WI38 (cell line): ENCODE data around the gene KBTBD2.
"Not testable (repeated sequence)": the region's sequence is repeated elsewhere in the genome, so short reads cannot be mapped to it uniquely, and the experiment has no call there.

Experiments used
- H3K4me3 ChIP-seq: 2 replicates; pipeline ENCODE4 v1.5.1; 2011; ENCODE audit warnings: low read depth, mild to moderate bottlenecking, control low read depth, low read length
- CTCF ChIP-seq: IDR thresholded peaks from 2 replicates; pipeline ENCODE4 v1.5.1; 2012; ENCODE audit warnings: low read depth, mild to moderate bottlenecking, control low read depth, low read length

KBTBD2 gene

GRCh38 chr7:32881074-32881982 lies 10.2 kb downstream of the KBTBD2 start:
- H3K4me3 ChIP-seq, result no peak overlapping the region
- TF ChIP-seq CTCF, result no peak

- H3K4me3 ChIP-seq, result no peak overlapping the region
- TF ChIP-seq CTCF, result no peak
Measured at GRCh38 chr7:32879460-32879859, 12.1 kb downstream of the KBTBD2 start.

- H3K4me3 ChIP-seq, result not testable (repeated sequence)
Measured at GRCh38 chr7:32878023-32878422, 13.5 kb downstream of the KBTBD2 start.

GRCh38 chr7:32872421-32872820 lies 19.1 kb downstream of the KBTBD2 start:
- no peak overlapping the region for H3K4me3 ChIP-seq
- no peak for TF ChIP-seq CTCF

- TF ChIP-seq CTCF, result no peak
- H3K4me3 ChIP-seq, result no peak overlapping the region
Measured at GRCh38 chr7:32871624-32872371, 19.8 kb downstream of the KBTBD2 start.

GRCh38 chr7:32870298-32870697 lies 21.3 kb downstream of the KBTBD2 start:
- no peak overlapping the region for H3K4me3 ChIP-seq
- TF ChIP-seq CTCF, result no peak

GRCh38 chr7:32869716-32870115 lies 21.8 kb downstream of the KBTBD2 start:
- TF ChIP-seq CTCF, result no peak
- H3K4me3 ChIP-seq, result no peak overlapping the region
